ENCODE results near the gene ZNF559.

ZNF559 gene

GRCh38 chr19:9354651-9355050, 30.7 kb downstream of the ZNF559 start:
- DNase-seq, result no peak

GRCh38 chr19:9362905-9363304, 38.9 kb downstream of the ZNF559 start, which contains the start of gene ZNF177:
Gene ZNF177 (plus strand): TSS chr19:9363013. CDS start chr19:9378312, 15,299 bp downstream.
- no peak for DNase-seq

- DNase-seq, result no peak
Observed at GRCh38 chr19:9370738-9371619, 47.0 kb downstream of the ZNF559 start.

- no peak for DNase-seq
Observed at GRCh38 chr19:9381361-9381785, 57.4 kb downstream of the ZNF559 start.
